ENCODE measurements around the gene MAPK8IP2. TPM values are rescaled to one million over a fixed set of nuclear protein-coding genes. Genes with fewer than 3 reads are reported as not detected.

The MAPK8IP2 gene
- polyA plus RNA-seq, 2 of the 4 experiments (the other 2 are of a cell fraction): 0.76 to 3.0 TPM

- Histone ChIP-seq H3K4me2 (peak within 1 kb of the TSS; percentile 95), H3K4me3 (peak within 1 kb of the TSS; percentile 62), H3K4me1 (peaks cover 10% of the 10 kb centered on the region; the same call in 2 of the 3 replicates), H3K27ac (peak within 1 kb of the TSS; percentile 72 to 97), H3K9me3 (no peaks in the 10 kb centered on the region)
- ATAC-seq: peak; percentile 81 to 83
- DNase-seq (ENCODE audit: low read depth in 1 of 2, low spot score in 1 of 2): peak in 1 of 2 experiments; percentile 56
- FAIRE-seq: no peak
- ChIA-PET POLR2A (interaction anchor here (0.6 kb wide), 2 partner anchors 32 to 239 kb away, joined by 3 to 4 read pairs; no protein-coding TSS in a partner anchor), CTCF (interaction anchor here (0.7 to 1.8 kb wide), 7 partner anchors 9 to 162 kb away, joined by 3 to 11 read pairs (median 4); no protein-coding TSS in a partner anchor)
- WGBS (ENCODE audit: missing lambda C conversion rate): 4% methylated on average over 17 of the region's 88 CpGs
- TF ChIP-seq HOXA7 (CRISPR knock-in tag; IDR thresholded peaks at IDR 0.05) (no peak), HOXB13 (CRISPR knock-in tag; IDR thresholded peaks at IDR 0.05; ENCODE audit: low read depth) (no peak), JUN (IDR thresholded peaks at IDR 0.05) (no peak), PBX3 (IDR thresholded peaks at IDR 0.05) (no peak), JUNB (IDR thresholded peaks at IDR 0.05) (no peak), ZC3H11A (IDR thresholded peaks at IDR 0.05) (no peak), RNF2 (IDR thresholded peaks at IDR 0.05; ENCODE audit: borderline replicate concordance, low read depth) (no peak), MAZ (IDR thresholded peaks at IDR 0.05; ENCODE audit: borderline replicate concordance, low read depth, low read length) (no peak), CHD4 (IDR thresholded peaks at IDR 0.05; ENCODE audit: borderline replicate concordance) (no peak), EP300 (IDR thresholded peaks at IDR 0.05) (no peak), RCOR1 (IDR thresholded peaks at IDR 0.05; ENCODE audit: low read depth, low read length) (no peak), SMC3 (IDR thresholded peaks at IDR 0.05) (peak; percentile 37; the same call in 2 of the 3 replicates), MAFK (IDR thresholded peaks at IDR 0.05; ENCODE audit: partially characterized antibody) (no peak), HEYL (CRISPR knock-in tag; IDR thresholded peaks at IDR 0.05) (no peak), KDM5A (IDR thresholded peaks at IDR 0.05) (no peak), ESRRA (IDR thresholded peaks at IDR 0.05; ENCODE audit: borderline replicate concordance, low read length) (no peak), HES2 (IDR thresholded peaks at IDR 0.05) (no peak), PHF8 (IDR thresholded peaks at IDR 0.05; ENCODE audit: borderline replicate concordance, low read depth) (0 out of 2 replicates have a peak, but pooled peaks have one; percentile 10), CBX8 (IDR thresholded peaks at IDR 0.05) (no peak), RFX5 (IDR thresholded peaks at IDR 0.05) (no peak), NR3C1 (IDR thresholded peaks at IDR 0.05) (no peak), EHF (CRISPR knock-in tag; IDR thresholded peaks at IDR 0.05) (no peak), POLR2AphosphoS2 (conservative IDR thresholded peaks at IDR 0.05; ENCODE audit: low read length) (no peak), USF2 (IDR thresholded peaks at IDR 0.05) (no peak), MYC (IDR thresholded peaks at IDR 0.05; ENCODE audit: borderline replicate concordance, low read length) (no peak), GATA3 (IDR thresholded peaks at IDR 0.05; ENCODE audit: borderline replicate concordance) (no peak), RARB (CRISPR knock-in tag; IDR thresholded peaks at IDR 0.05) (no peak), HOXB5 (CRISPR knock-in tag; IDR thresholded peaks at IDR 0.05) (no peak), TFCP2L1 (CRISPR knock-in tag; IDR thresholded peaks at IDR 0.05) (no peak), REST (IDR thresholded peaks at IDR 0.05) (no peak), TP53 (CRISPR knock-in tag; IDR thresholded peaks at IDR 0.05) (no peak), NFE2L2 (conservative IDR thresholded peaks at IDR 0.05; ENCODE audit: low read length) (no peak), FOXS1 (CRISPR knock-in tag; IDR thresholded peaks at IDR 0.05) (no peak), KDM1A (IDR thresholded peaks at IDR 0.05; ENCODE audit: low read depth) (no peak), E2F6 (IDR thresholded peaks at IDR 0.05; ENCODE audit: borderline replicate concordance, low read depth) (peak; percentile 54; the same call in 1 of the 2 replicates), RAD21 (conservative IDR thresholded peaks at IDR 0.05 in 1 of 2, IDR thresholded peaks at IDR 0.05 in 1 of 2) (peak in 1 of 2 experiments; percentile 31; a peak in 1 of 5 replicates)
These were observed 27.3 kb downstream of the MAPK8IP2 start, which contains the start of gene ARSA for GRCh38 chr22:50627642-50628542. ARSA (minus strand) TSS chr22:50628152; CDS start chr22:50627779, 373 bp downstream.
